Measurements from ENCODE around the gene SOX12. TPM values are rescaled to one million over a fixed set of nuclear protein-coding genes. Genes with fewer than 3 reads are reported as not detected.

SOX12 gene
- polyA plus RNA-seq, 1 of the 3 experiments (the other 2 are of a cell fraction): 11.3 TPM

GRCh38 chr20:324177-325044, 941 bp upstream of the SOX12 start:
- DNase-seq: peak; percentile 91
- H3K27ac ChIP-seq (ENCODE audit: low read depth in 2 of 2, low read length in 1 of 2): peak overlapping the region; percentile 95 to 97
- H3K4me1 ChIP-seq (ENCODE audit: control insufficient read depth in 1 of 2, insufficient read depth in 2 of 2, low read depth in 1 of 2, low read length in 1 of 2): peaks cover 19 to 20% of the 10 kb centered on the region in 2 experiments; a peak in 2 of 4 replicates
- H3F3A ChIP-seq (replicated peaks; ENCODE audit: insufficient read depth): peaks cover 27% of the 10 kb centered on the region
- peak overlapping the region; percentile 92 for H3K9ac ChIP-seq
- peak overlapping the region; percentile 93 to 96 for H3K4me3 ChIP-seq (ENCODE audit: low read depth in 2 of 2, low read length in 1 of 2)
- CTCF ChIA-PET: interaction anchor here (0.9 to 4.3 kb wide), 10 partner anchors 13 to 238 kb away, joined by 3 to 21 read pairs (median 4); partner anchors contain the start of genes TRIB3 and ZCCHC3
- under 1% methylated on average over 34 of the region's 69 CpGs for WGBS (ENCODE audit: low lambda C conversion rate)
- H4K20me1 ChIP-seq (ENCODE audit: insufficient read depth): peaks cover 22% of the 10 kb centered on the region
- peaks cover 9 to 18% of the 10 kb centered on the region in 2 experiments for H3K36me3 ChIP-seq (replicated peaks in 1 of 2; ENCODE audit: control insufficient read depth in 1 of 2, insufficient read depth in 2 of 2, low read length in 1 of 2)
- H3K27me3 ChIP-seq (ENCODE audit: insufficient read depth): no peaks in the 10 kb centered on the region
- H3K79me2 ChIP-seq (ENCODE audit: insufficient read depth): peaks cover 35% of the 10 kb centered on the region
- peak overlapping the region; percentile 99 for H3K4me2 ChIP-seq
- POLR2A ChIA-PET: interaction anchor here (1.3 to 3.7 kb wide), 5 partner anchors 12 to 56 kb away, joined by 4 to 36 read pairs (median 23); partner anchors contain the start of genes NRSN2, TRIB3 and ZCCHC3
- H3K9me2 ChIP-seq: no peaks in the 10 kb centered on the region
- TF ChIP-seq MXI1 (IDR thresholded peaks at IDR 0.05; ENCODE audit: low read depth, low read length): peak; percentile 100
- peak; percentile 57; the same call in 1 of the 2 replicates for TF ChIP-seq POLR2AphosphoS5 (IDR thresholded peaks at IDR 0.05; ENCODE audit: low read depth, low read length)
- peak; percentile 23; the same call in 1 of the 2 replicates for TF ChIP-seq RXRA (IDR thresholded peaks at IDR 0.05; ENCODE audit: borderline replicate concordance, low read depth)
- TF ChIP-seq RFX5 (IDR thresholded peaks at IDR 0.05; ENCODE audit: low read length): peak; percentile 81
- no peak for TF ChIP-seq GABPA (IDR thresholded peaks at IDR 0.05; ENCODE audit: low read depth)
- no peak; the same call in 1 of the 2 replicates for TF ChIP-seq NFIC (IDR thresholded peaks at IDR 0.05; ENCODE audit: borderline replicate concordance)
- peak; percentile 81; the same call in 1 of the 2 replicates for TF ChIP-seq SIN3A (IDR thresholded peaks at IDR 0.05; ENCODE audit: borderline replicate concordance, low read depth, low read length)
- TF ChIP-seq EP300 (IDR thresholded peaks at IDR 0.05; ENCODE audit: borderline replicate concordance in 1 of 2, low read depth in 1 of 2, low read length in 1 of 2): 0 out of 4 replicates have a peak, but pooled peaks of 1 of the 2 experiments have one; percentile 17
- peak; percentile 96 for TF ChIP-seq MAX (IDR thresholded peaks at IDR 0.05; ENCODE audit: low read depth)
- TF ChIP-seq NRF1 (IDR thresholded peaks at IDR 0.05; ENCODE audit: low read depth, low read length): 0 out of 2 replicates have a peak, but pooled peaks have one; percentile 26
- TF ChIP-seq ELF1 (IDR thresholded peaks at IDR 0.05): no peak
- TF ChIP-seq TCF12 (IDR thresholded peaks at IDR 0.05): 0 out of 2 replicates have a peak, but pooled peaks have one; percentile 18
- TF ChIP-seq PBX3 (IDR thresholded peaks at IDR 0.05): 0 out of 2 replicates have a peak, but pooled peaks have one; percentile 27
- TF ChIP-seq CTCF (IDR thresholded peaks at IDR 0.05): peak; percentile 46
- no peak for TF ChIP-seq GATA2 (CRISPR knock-in tag; IDR thresholded peaks at IDR 0.05)
- peak; percentile 72; the same call in 1 of the 2 replicates for TF ChIP-seq USF1 (IDR thresholded peaks at IDR 0.05; ENCODE audit: borderline replicate concordance, low read depth)
- TF ChIP-seq RCOR1 (IDR thresholded peaks at IDR 0.05; ENCODE audit: low read length): 0 out of 2 replicates have a peak, but pooled peaks have one; percentile 12
- peak overlapping the region; percentile 93 for H2AFZ ChIP-seq (ENCODE audit: low read depth)
- H3K9me3 ChIP-seq: no peaks in the 10 kb centered on the region

Measured in SK-N-SH (cell line).